GM19328 (cell line): ENCODE data around the gene KYNU.
A peak's percentile ranks its signal among the peaks of the same experiment; 100 is the strongest.
"Not testable (repeated sequence)": the region's sequence is repeated elsewhere in the genome, so short reads cannot be mapped to it uniquely, and the experiment has no call there.

ENCODE experiments used
- ATAC-seq: cut with Tn5 transposase; IDR thresholded peaks from one replicate; pipeline ENCODE4 v1.9.1; 2021; ENCODE audit warnings: mild to moderate bottlenecking, moderate library complexity; ENCODE audit not compliant: unreplicated experiment

The KYNU gene

GRCh38 chr2:142877216-142877838 is at the start of gene KYNU:
KYNU (plus strand) TSS chr2:142877664; CDS start chr2:142885368, 7,704 bp downstream.
- peak; percentile 47 for ATAC-seq

GRCh38 chr2:142834021-142834420 is 43.4 kb upstream of the KYNU start:
- no peak for ATAC-seq

- ATAC-seq = no peak
Observed at GRCh38 chr2:142840436-142840835, 37.0 kb upstream of the KYNU start.

GRCh38 chr2:142841788-142842187 is 35.7 kb upstream of the KYNU start:
- ATAC-seq = no peak

GRCh38 chr2:142842369-142842768 is 35.1 kb upstream of the KYNU start:
- ATAC-seq = no peak

GRCh38 chr2:142843731-142844130 is 33.7 kb upstream of the KYNU start:
- no peak for ATAC-seq

GRCh38 chr2:142848023-142848606 is 29.3 kb upstream of the KYNU start:
- no peak for ATAC-seq

GRCh38 chr2:142849820-142850219 is 27.6 kb upstream of the KYNU start:
- no peak for ATAC-seq

GRCh38 chr2:142853912-142854311 is 23.6 kb upstream of the KYNU start:
- ATAC-seq = no peak

- no peak for ATAC-seq
Observed at GRCh38 chr2:142857256-142858164, 20.0 kb upstream of the KYNU start.

GRCh38 chr2:142858961-142859360 is 18.5 kb upstream of the KYNU start:
- ATAC-seq = no peak

GRCh38 chr2:142862299-142862698 is 15.2 kb upstream of the KYNU start:
- ATAC-seq = no peak

- ATAC-seq = no peak
Observed at GRCh38 chr2:142862847-142863246, 14.6 kb upstream of the KYNU start.

GRCh38 chr2:142863485-142863961 is 13.9 kb upstream of the KYNU start:
- ATAC-seq = no peak

- ATAC-seq = not testable (repeated sequence)
Observed at GRCh38 chr2:142864605-142865004, 12.9 kb upstream of the KYNU start.

GRCh38 chr2:142865924-142866323 is 11.5 kb upstream of the KYNU start:
- peak; percentile 83 for ATAC-seq

GRCh38 chr2:142866426-142866825 is 11.0 kb upstream of the KYNU start:
- peak; percentile 26 for ATAC-seq

- no peak for ATAC-seq
Observed at GRCh38 chr2:142867136-142867535, 10.3 kb upstream of the KYNU start.

GRCh38 chr2:142868229-142868762 is 9.2 kb upstream of the KYNU start:
- ATAC-seq = peak; percentile 29

- ATAC-seq = not testable (repeated sequence)
Observed at GRCh38 chr2:142869065-142869460, 8.4 kb upstream of the KYNU start.

- no peak for ATAC-seq
Observed at GRCh38 chr2:142869461-142870106, 7.9 kb upstream of the KYNU start.
